K562 (cell line): ENCODE data around the gene ARFRP1. TPM values are rescaled to one million over a fixed set of nuclear protein-coding genes. Genes with fewer than 3 reads are reported as not detected.

Experiments
- ATAC-seq: fragments of 200-7000 bp; cut with Tn5 transposase; 3 replicates; pipeline ENCODE4 v1.9.1; 2020; ENCODE audit warnings: moderate library complexity
- BruUV-seq: library from RNA; stranded (reverse); fragments of 400-500 nt; replicated peaks from 2 replicates; lab custom pipeline; 2021; lab: Mats Ljungman, UMichigan
- CTCF ChIA-PET: fragments of 300-600 bp; formaldehyde crosslinking; extraction: SDS; loops from one replicate; lab custom pipeline; 2021; ENCODE audit warnings: low intra/inter-chr PET ratio; lab: Yijun Ruan, JAX
- POLR2A ChIA-PET: fragments of 300-600, 350-650 bp; sonication (Branson Sonifier 250); formaldehyde crosslinking; extraction: SDS; loops from one replicate; lab custom pipeline; 2021; ENCODE audit warnings: antibody characterized with exemption, inconsistent platforms; lab: Yijun Ruan, JAX
- DNase-seq, 4 experiments: peaks; one replicate each; pipeline versions ENCODE4 v3.0.0 to v3.0.0-alpha.2; 2011 to 2018; ENCODE audit warnings: low spot score in 3 of 4, mixed read lengths in 3 of 4; ENCODE audit errors: extremely low read depth in 1 of 4
- FAIRE-seq: peaks from 2 replicates; lab custom pipeline; 2011; peaks lifted over from hg19 to GRCh38; lab: Jason Lieb, UNC
- H2AFZ ChIP-seq: 2 replicates; pipeline ENCODE4 v1.6.0; 2011; ENCODE audit warnings: low read depth, low read length, control low read depth, inconsistent platforms
- H3K27ac ChIP-seq: fragments of 200-600 bp; 3 replicates; pipeline ENCODE4 v1.8.0; 2011; ENCODE audit warnings: low read depth, mild to moderate bottlenecking, control low read depth, inconsistent platforms, low read length, moderate library complexity, mixed read lengths; ENCODE audit errors: extremely low read depth
- H3K27me3 ChIP-seq, 2 experiments: fragments of 300-600 bp in 1 of 2; 2 replicates in 1 of 2; 3 replicates in 1 of 2; pipeline versions ENCODE4 v1.6.0 to v1.8.0; 2011; ENCODE audit warnings: inconsistent platforms in 2 of 2, low read length in 2 of 2, mild to moderate bottlenecking in 1 of 2, mixed read lengths in 1 of 2, moderate library complexity in 1 of 2; ENCODE audit not compliant: control insufficient read depth in 2 of 2, insufficient read depth in 2 of 2
- H3K36me3 ChIP-seq: fragments of 300-600 bp; 3 replicates; pipeline ENCODE4 v1.8.0; 2011; ENCODE audit warnings: mild to moderate bottlenecking, low read length, inconsistent platforms; ENCODE audit not compliant: control insufficient read depth, insufficient read depth
- H3K4me1 ChIP-seq, 2 experiments: fragments of 200-600 bp in 1 of 2; replicated peaks in 1 of 2; 2 replicates in 1 of 2; 3 replicates in 1 of 2; pipeline versions ENCODE4 v1.5.1 to v1.8.0; 2011; ENCODE audit warnings: inconsistent platforms in 2 of 2, low read length in 2 of 2, mild to moderate bottlenecking in 1 of 2, mixed read lengths in 1 of 2, moderate library complexity in 1 of 2; ENCODE audit not compliant: control insufficient read depth in 2 of 2, insufficient read depth in 2 of 2
- H3K4me2 ChIP-seq: 2 replicates; pipeline ENCODE4 v1.6.1; 2011; ENCODE audit warnings: low read length, control low read depth, inconsistent platforms, mixed read lengths; ENCODE audit not compliant: insufficient read depth
- H3K4me3 ChIP-seq: fragments of 200-600 bp; sonication (generic), shearing (Covaris generic); 2 replicates; pipeline ENCODE4 v1.5.1; 2016; ENCODE audit warnings: control low read depth, inconsistent platforms
- H3K79me2 ChIP-seq: fragments of 200-600 bp; 3 replicates; pipeline ENCODE4 v1.8.0; 2011; ENCODE audit warnings: low read length, inconsistent platforms; ENCODE audit not compliant: control insufficient read depth, insufficient read depth
- H3K9ac ChIP-seq, 2 experiments: 2 replicates each; pipeline versions ENCODE4 v1.6.0 to v1.6.1; 2011; ENCODE audit warnings: low read depth in 2 of 2, low read length in 2 of 2, control low read depth in 1 of 2, inconsistent platforms in 1 of 2, mild to moderate bottlenecking in 1 of 2, mixed read lengths in 1 of 2; ENCODE audit not compliant: insufficient read depth in 1 of 2
- H3K9me1 ChIP-seq: one replicate; pipeline ENCODE4 v1.6.0; 2011; ENCODE audit warnings: inconsistent platforms, mild to moderate bottlenecking, low read length, moderate library complexity; ENCODE audit not compliant: control insufficient read depth, insufficient read depth
- H3K9me3 ChIP-seq: replicated peaks from 2 replicates; pipeline ENCODE4 v1.5.1; 2011; ENCODE audit warnings: low read depth, low read length, inconsistent platforms; ENCODE audit not compliant: control insufficient read depth, insufficient read depth
- H4K20me1 ChIP-seq: replicated peaks from 2 replicates; pipeline ENCODE4 v1.6.1; 2011; ENCODE audit warnings: low read length, inconsistent platforms, mixed read lengths; ENCODE audit not compliant: control insufficient read depth, insufficient read depth
- ESRRB ChIP-seq: fragments of 250-450 bp; sonication (Bioruptor Pico); IDR thresholded peaks from 2 replicates; pipeline ENCODE4 v1.5.0; 2020; ENCODE audit warnings: mild to moderate bottlenecking, moderate library complexity, borderline replicate concordance
- IRF2 ChIP-seq: sonication (generic); formaldehyde crosslinking; IDR thresholded peaks from 2 replicates; pipeline ENCODE4 v1.8.1; 2022; ENCODE audit warnings: mild to moderate bottlenecking, missing genetic modification reagents
- MCM2 ChIP-seq: fragments of 450-650 bp; IDR thresholded peaks from 2 replicates; pipeline ENCODE4 v1.6.1; 2017; ENCODE audit warnings: low read depth, mild to moderate bottlenecking
- NR0B1 ChIP-seq: fragments of 450-650 bp; IDR thresholded peaks from one replicate; pipeline ENCODE4 v1.6.1; 2018; ENCODE audit warnings: mild to moderate bottlenecking, moderate library complexity; ENCODE audit not compliant: partially characterized antibody
- NUFIP1 ChIP-seq: fragments of 450-650 bp; IDR thresholded peaks from 2 replicates; pipeline ENCODE4 v1.6.1; 2018; ENCODE audit not compliant: partially characterized antibody
- ZNF384 ChIP-seq: IDR thresholded peaks from 2 replicates; pipeline ENCODE4 v1.6.1; 2012; ENCODE audit warnings: low read depth, low read length, improper control_type of control experiment
- WGBS: fragments of 100-300 bp; shearing (Covaris generic); methylation state at CpG from one replicate; pipeline ENCODE4 v1.1.6; 2016; ENCODE audit warnings: low coverage, mixed read lengths; ENCODE audit not compliant: insufficient coverage; ENCODE audit errors: missing lambda C conversion rate; 5-methylcytosine and 5-hydroxymethylcytosine counted together
- in situ Hi-C: fragments of 300-500 bp; cut with MboI; formaldehyde crosslinking; loops from 4 replicates; pipeline ENCODE4 v1.15.0; 2018; ENCODE audit warnings: inconsistent platforms, mixed read lengths
- intact Hi-C: fragments of 100-400 bp; cut with micrococcal nuclease; formaldehyde crosslinking; loops from 2 replicates; pipeline ENCODE4 v1.14.2; 2022
- polyA plus RNA-seq, 8 experiments: library from polyadenylated mRNA; depleted of rRNA in 4 of 8; stranded (reverse) in 5 of 8; unstranded in 3 of 8; fragments of >200 nt; fragmentation: Nextera tagmentation in 2 of 8; fragmentation: Illumina TruSeq in 1 of 8; extraction: Ambion mirVana in 2 of 8; extraction: Trizol in 1 of 8; gene quantifications; 2 replicates each; pipeline versions ENCODE4 v1.2.1 to v1.2.3, GENCODE V29; 2011 to 2014; ENCODE audit warnings: inconsistent platforms in 1 of 8, missing spikeins in 1 of 8
- total RNA-seq, 7 experiments: library from RNA; depleted of rRNA in 6 of 7; stranded (reverse); fragments of >200 nt in 6 of 7; fragmentation: Illumina TruSeq in 2 of 7; extraction: Trizol in 2 of 7; gene quantifications; 2 replicates each; pipeline versions ENCODE4 v1.2.1 to v1.2.3, GENCODE V29; 2011 to 2021; ENCODE audit warnings: low replicate concordance in 1 of 7

The ARFRP1 gene
- total and polyA plus RNA-seq, 9 of the 15 experiments (the other 6 are each of a cell fraction or from before 2014, with no cell fraction given) = 2.2 to 78.9 (median 37.3) TPM

- ATAC-seq = no peak
- intact Hi-C loops (no loop called here), in situ Hi-C loops (no loop called here)
- no peaks in the 10 kb centered on the region for H4K20me1 ChIP-seq
- H3K4me3 ChIP-seq = no peak overlapping the region
- H3K4me2 ChIP-seq = no peak overlapping the region
- no peaks in the 10 kb centered on the region for H3K9me1 ChIP-seq
- peaks cover 77% of the 10 kb centered on the region; the same call in 2 of the 3 replicates for H3K36me3 ChIP-seq
- no peak for DNase-seq
- 0 out of 4 replicates have a peak overlapping the region, but pooled peaks of 1 of the 2 experiments have one; percentile 17 for H3K9ac ChIP-seq
- FAIRE-seq = no peak
- no peaks in the 10 kb centered on the region for H3K9me3 ChIP-seq
- H3K27ac ChIP-seq = no peak overlapping the region
- TF ChIP-seq IRF2 (CRISPR knock-in tag) = no peak
- no peak for TF ChIP-seq NR0B1
- ChIA-PET CTCF (no interaction called here), POLR2A (no interaction called here)
- H2AFZ ChIP-seq = no peak overlapping the region
- BruUV-seq = no TSS peak
- H3K27me3 ChIP-seq = no peaks in the 10 kb centered on the region
- H3K4me1 ChIP-seq = peaks cover 0 to 26% of the 10 kb centered on the region in 2 experiments; a peak in 2 of 5 replicates
- no peaks in the 10 kb centered on the region for H3K79me2 ChIP-seq
- 80% methylated on average over 13 of the region's 13 CpGs for WGBS
Measured at GRCh38 chr20:63678071-63678470, 29.7 kb downstream of the ARFRP1 start.

GRCh38 chr20:63675681-63676368 is 32.0 kb downstream of the ARFRP1 start:
- Histone ChIP-seq H3K4me2 (no peak overlapping the region), H3K4me3 (no peak overlapping the region), H3K9me3 (no peaks in the 10 kb centered on the region), H3K9me1 (no peaks in the 10 kb centered on the region), H3K79me2 (no peaks in the 10 kb centered on the region), H3K36me3 (peaks cover 68% of the 10 kb centered on the region; the same call in 2 of the 3 replicates), H3K4me1 (peaks cover 0 to 13% of the 10 kb centered on the region in 2 experiments; a peak in 1 of 5 replicates), H4K20me1 (no peaks in the 10 kb centered on the region), H3K27ac (no peak overlapping the region), H2AFZ (no peak overlapping the region), H3K27me3 (no peaks in the 10 kb centered on the region), H3K9ac (no peak overlapping the region; a peak in 2 of 4 replicates)
- POLR2A ChIA-PET = interaction anchor here (1.4 kb wide), 1 partner anchor 9 kb away, joined by 3 read pairs; no protein-coding TSS in a partner anchor
- no peak for FAIRE-seq
- BruUV-seq = no TSS peak
- CTCF ChIA-PET = no interaction called here
- DNase-seq = no peak
- intact Hi-C loops = no loop called here
- no peak for ATAC-seq
- WGBS = 91% methylated on average over 20 of the region's 20 CpGs
- TF ChIP-seq NUFIP1 = no peak
- TF ChIP-seq ESRRB = no peak
- no peak for TF ChIP-seq MCM2
- no peak for TF ChIP-seq ZNF384
- in situ Hi-C loops = no loop called here
